Panc1 (cell line): Measurements from ENCODE around the gene JHY. TPM values are rescaled to one million over a fixed set of nuclear protein-coding genes. Genes with fewer than 3 reads are reported as not detected.

Experiments used
- ATAC-seq: fragments of 200-7000 bp; cut with Tn5 transposase; 2 replicates; pipeline ENCODE4 v1.9.1; 2020; ENCODE audit warnings: mild to moderate bottlenecking, moderate library complexity
- BruUV-seq: library from RNA; stranded (reverse); fragments of 400-500 nt; replicated peaks from 2 replicates; lab custom pipeline; 2021; lab: Mats Ljungman, UMichigan
- CTCF ChIA-PET: fragments of 300-600 bp; sonication (Branson Sonifier 250); formaldehyde crosslinking; loops from one replicate; lab custom pipeline; 2022; ENCODE audit warnings: antibody characterized with exemption; lab: Charles Lee
- POLR2A ChIA-PET: fragments of 300-600 bp; sonication (Branson Sonifier 250); formaldehyde crosslinking; loops from one replicate; lab custom pipeline; 2022; ENCODE audit warnings: antibody characterized with exemption; lab: Charles Lee
- DNase-seq: peaks from one replicate; pipeline ENCODE4 v3.0.0-alpha.2; 2010; ENCODE audit warnings: low read depth, low spot score
- H3K27ac ChIP-seq: 2 replicates; pipeline ENCODE4 v1.5.1; 2011; ENCODE audit warnings: mild to moderate bottlenecking, low read length, inconsistent platforms
- H3K27me3 ChIP-seq: fragments of 200-500 bp; sonication (Bioruptor generic); 2 replicates; pipeline ENCODE4 v1.6.0; 2014; ENCODE audit warnings: low read length, inconsistent platforms; ENCODE audit not compliant: control insufficient read depth, insufficient read depth
- H3K36me3 ChIP-seq: fragments of 200-500 bp; sonication (Bioruptor generic); 2 replicates; pipeline ENCODE4 v1.5.1; 2014; ENCODE audit warnings: inconsistent platforms, mild to moderate bottlenecking, low read length, moderate library complexity; ENCODE audit not compliant: control insufficient read depth, insufficient read depth
- H3K4me1 ChIP-seq: 2 replicates; pipeline ENCODE4 v1.5.1; 2011; ENCODE audit warnings: inconsistent platforms, mild to moderate bottlenecking, low read length, moderate library complexity; ENCODE audit not compliant: control insufficient read depth, insufficient read depth
- H3K4me3 ChIP-seq, 2 experiments: 2 replicates each; pipeline ENCODE4 v1.5.1; 2011 to 2012; ENCODE audit warnings: low read depth in 2 of 2, low read length in 2 of 2, mild to moderate bottlenecking in 2 of 2, inconsistent platforms in 1 of 2, moderate library complexity in 1 of 2
- H3K9me3 ChIP-seq: fragments of 200-500 bp; sonication (Bioruptor generic); 2 replicates; pipeline ENCODE4 v1.5.1; 2014; ENCODE audit warnings: low read depth, mild to moderate bottlenecking, inconsistent platforms, low read length, moderate library complexity; ENCODE audit not compliant: control insufficient read depth, insufficient read depth
- CTCF ChIP-seq: fragments of 450-650 bp; IDR thresholded peaks from 2 replicates; pipeline ENCODE4 v1.5.1; 2017; ENCODE audit warnings: mild to moderate bottlenecking
- POLR2AphosphoS5 ChIP-seq: IDR thresholded peaks from 2 replicates; pipeline ENCODE4 v1.6.1; 2012; ENCODE audit warnings: mild to moderate bottlenecking, low read depth, low read length, moderate library complexity
- REST ChIP-seq, 2 experiments: IDR thresholded peaks; 2 replicates each; pipeline ENCODE4 v1.6.1; 2011 to 2012; ENCODE audit warnings: low read depth in 2 of 2, control low read depth in 1 of 2, low read length in 1 of 2, mild to moderate bottlenecking in 1 of 2, moderate library complexity in 1 of 2; ENCODE audit not compliant: insufficient read depth in 1 of 2
- SIN3A ChIP-seq: IDR thresholded peaks from 2 replicates; pipeline ENCODE4 v1.6.1; 2012; ENCODE audit warnings: low read depth, mild to moderate bottlenecking, low read length, moderate library complexity, borderline replicate concordance; ENCODE audit not compliant: insufficient read depth
- TCF7L2 ChIP-seq: IDR thresholded peaks from 2 replicates; pipeline ENCODE4 v1.6.1; 2011; ENCODE audit warnings: mild to moderate bottlenecking, low read depth, low read length, inconsistent platforms
- in situ Hi-C: cut with HindIII; loops from 2 replicates; pipeline ENCODE4 v1.10.0; 2016; ENCODE audit warnings: low sequenced_read_pairs, low pct_unique_long_range_greater_than_20kb
- intact Hi-C: fragments of 100-400 bp; cut with micrococcal nuclease; formaldehyde crosslinking; loops from one replicate; pipeline ENCODE4 v1.10.0; 2022; ENCODE audit not compliant: unreplicated experiment
- total RNA-seq: library from RNA; stranded (reverse); gene quantifications from one replicate; pipeline ENCODE4 v1.2.1, GENCODE V29; 2021; ENCODE audit not compliant: unreplicated experiment

The JHY gene
- total RNA-seq, 1 experiment from 2014 or later, result 10.1 TPM

- intact Hi-C loops, result no loop called here
- no peak for ATAC-seq
- POLR2A ChIA-PET, result no interaction called here
- Histone ChIP-seq H3K27ac (no peak overlapping the region), H3K36me3 (no peaks in the 10 kb centered on the region), H3K9me3 (no peaks in the 10 kb centered on the region), H3K27me3 (0 out of 2 replicates have a peak, but pooled peaks cover 2% of the 10 kb centered on the region), H3K4me1 (no peaks in the 10 kb centered on the region), H3K4me3 (no peak overlapping the region)
- no TSS peak for BruUV-seq
- TF ChIP-seq REST (IDR thresholded peaks at IDR 0.05; ENCODE audit: insufficient read depth in 1 of 2, low read depth in 2 of 2, low read length in 1 of 2) (no peak), POLR2AphosphoS5 (no peak), CTCF (no peak), SIN3A (no peak), TCF7L2 (no peak)
- CTCF ChIA-PET, result interaction anchor here (0.7 kb wide), 1 partner anchor 9 kb away, joined by 6 read pairs; no protein-coding TSS in a partner anchor
- in situ Hi-C loops, result no loop called here
- no peak for DNase-seq
Observed at GRCh38 chr11:123000721-123001120, 118.2 kb downstream of the JHY start.

- Histone ChIP-seq H3K36me3 (no peaks in the 10 kb centered on the region), H3K27me3 (no peaks in the 10 kb centered on the region), H3K4me1 (no peaks in the 10 kb centered on the region), H3K9me3 (no peaks in the 10 kb centered on the region), H3K27ac (no peak overlapping the region), H3K4me3 (no peak overlapping the region)
- DNase-seq (no peak), ATAC-seq (peak; percentile 83)
- TF ChIP-seq SIN3A, result no peak
- no peak; the same call in 1 of the 2 replicates for TF ChIP-seq CTCF
- TF ChIP-seq POLR2AphosphoS5, result no peak
- no peak for TF ChIP-seq TCF7L2
- TF ChIP-seq REST (IDR thresholded peaks at IDR 0.05; ENCODE audit: insufficient read depth in 1 of 2, low read depth in 2 of 2, low read length in 1 of 2), result no peak
- no TSS peak for BruUV-seq
- in situ Hi-C loops (no loop called here), intact Hi-C loops (no loop called here)
- POLR2A ChIA-PET, result no interaction called here
- CTCF ChIA-PET, result interaction anchor here (0.8 kb wide), 1 partner anchor 16 kb away, joined by 3 read pairs; no protein-coding TSS in a partner anchor
Observed at GRCh38 chr11:123006860-123007542, 124.4 kb downstream of the JHY start.
